Stimulated activated CD4-positive, alpha-beta T cell treated with anti-CD3 and anti-CD28 coated beads, Interleukin-12 subunit alpha, Interleukin-12 subunit beta, amount 100 ng/mL, for 4 hours (primary cell): ENCODE measurements around the gene NT5DC4.

Experiments used
- DNase-seq: peaks from one replicate; pipeline ENCODE4 v3.0.0-alpha.2; 2020

NT5DC4 gene

DNA sequence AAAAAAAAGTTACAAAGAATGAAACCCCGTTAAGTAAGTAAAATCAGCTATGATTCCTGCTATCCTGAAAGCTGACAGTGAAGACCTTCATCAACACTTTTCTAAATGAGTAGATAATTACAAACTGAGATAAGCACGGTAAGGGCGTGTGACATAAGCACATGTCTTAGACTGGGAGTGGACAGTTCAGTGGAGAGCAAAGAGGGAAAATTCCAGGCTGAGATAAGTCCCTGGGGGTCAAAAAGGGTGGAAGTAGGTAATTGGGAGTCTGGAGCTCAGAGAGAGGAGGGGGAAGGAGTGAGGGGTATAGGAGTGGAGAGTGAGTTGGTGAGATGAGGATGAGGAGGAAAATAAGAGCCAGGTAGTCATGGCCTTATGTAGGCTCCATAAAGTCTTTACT, 67.8 kb downstream of the NT5DC4 start:
- no peak for DNase-seq
